ENCODE measurements around the gene ANP32B.

GRCh38 chr9:97983589-97984187 lies 547 bp downstream of the ANP32B start:
- no peak for TF ChIP-seq EZH2phosphoT487 (IDR thresholded peaks at IDR 0.05)
- TF ChIP-seq CTCF (IDR thresholded peaks at IDR 0.05) = no peak
